Stimulated activated CD8-positive, alpha-beta memory T cell treated with anti-CD3 and anti-CD28 coated beads, Interleukin-15, amount 100 ng/mL, for 4 hours (primary cell): Measurements from ENCODE around the gene ZAP70.
A peak's percentile ranks its signal among the peaks of the same experiment; 100 is the strongest.

Source experiments
- DNase-seq, 2 donors: peaks; one replicate each; pipeline ENCODE4 v3.0.0-alpha.2; 2020; ENCODE audit warnings: low read depth in 2 of 2

The ZAP70 gene

DNA sequence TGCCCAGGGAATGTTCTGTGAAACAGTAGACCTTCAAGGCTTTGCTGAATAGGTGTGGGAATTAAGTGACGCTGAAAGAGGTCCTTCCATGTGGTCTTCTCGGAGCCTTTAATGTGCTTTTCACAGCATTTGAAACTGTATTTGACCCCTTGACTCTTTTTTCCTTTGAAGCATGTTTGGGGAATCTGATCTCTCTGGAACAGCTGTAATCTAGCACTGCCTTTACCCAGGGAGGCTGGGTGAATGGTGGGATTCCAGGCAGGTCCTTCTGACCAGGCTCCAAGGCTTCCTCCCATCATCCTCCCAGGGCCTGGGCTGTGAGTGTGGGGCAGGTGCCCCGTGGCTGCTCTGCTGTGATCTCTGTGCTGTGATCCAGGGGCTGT lies 4.2 kb downstream of the ZAP70 start:
- DNase-seq: no peak

- peak; percentile 49 to 57 for DNase-seq
Observed at GRCh38 chr2:97718051-97718882, 4.9 kb downstream of the ZAP70 start.

DNA sequence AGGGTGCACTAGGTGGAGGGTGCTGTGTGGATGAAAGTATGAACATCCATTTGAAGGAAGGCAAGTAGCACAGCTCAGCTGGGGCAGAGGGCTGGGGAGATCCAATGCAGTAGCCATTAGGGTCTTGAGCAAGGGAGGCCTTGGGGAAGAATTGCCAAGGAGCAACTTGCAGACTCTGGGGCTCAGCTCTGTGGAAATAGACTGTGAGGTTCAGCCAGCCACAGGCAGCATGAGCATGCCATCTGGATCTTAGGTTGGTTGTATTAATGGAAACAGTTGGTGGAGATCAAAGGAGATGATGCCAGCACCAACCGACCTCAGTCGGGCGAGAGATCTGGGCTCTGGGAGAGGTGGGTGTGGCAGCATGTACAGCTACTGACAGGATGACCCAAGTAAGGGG lies 5.6 kb downstream of the ZAP70 start:
- no peak for DNase-seq

GRCh38 chr2:97719362-97720155 lies 6.2 kb downstream of the ZAP70 start:
- no peak for DNase-seq

GRCh38 chr2:97720746-97721145 lies 7.4 kb downstream of the ZAP70 start:
- no peak for DNase-seq

GRCh38 chr2:97722227-97722626 lies 8.9 kb downstream of the ZAP70 start:
- DNase-seq: no peak

GRCh38 chr2:97723156-97724072 lies 10.0 kb downstream of the ZAP70 start:
- DNase-seq: no peak

DNA sequence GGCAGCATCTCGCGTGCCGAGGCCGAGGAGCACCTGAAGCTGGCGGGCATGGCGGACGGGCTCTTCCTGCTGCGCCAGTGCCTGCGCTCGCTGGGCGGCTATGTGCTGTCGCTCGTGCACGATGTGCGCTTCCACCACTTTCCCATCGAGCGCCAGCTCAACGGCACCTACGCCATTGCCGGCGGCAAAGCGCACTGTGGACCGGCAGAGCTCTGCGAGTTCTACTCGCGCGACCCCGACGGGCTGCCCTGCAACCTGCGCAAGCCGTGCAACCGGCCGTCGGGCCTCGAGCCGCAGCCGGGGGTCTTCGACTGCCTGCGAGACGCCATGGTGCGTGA lies 10.7 kb downstream of the ZAP70 start:
- DNase-seq: no peak

DNA sequence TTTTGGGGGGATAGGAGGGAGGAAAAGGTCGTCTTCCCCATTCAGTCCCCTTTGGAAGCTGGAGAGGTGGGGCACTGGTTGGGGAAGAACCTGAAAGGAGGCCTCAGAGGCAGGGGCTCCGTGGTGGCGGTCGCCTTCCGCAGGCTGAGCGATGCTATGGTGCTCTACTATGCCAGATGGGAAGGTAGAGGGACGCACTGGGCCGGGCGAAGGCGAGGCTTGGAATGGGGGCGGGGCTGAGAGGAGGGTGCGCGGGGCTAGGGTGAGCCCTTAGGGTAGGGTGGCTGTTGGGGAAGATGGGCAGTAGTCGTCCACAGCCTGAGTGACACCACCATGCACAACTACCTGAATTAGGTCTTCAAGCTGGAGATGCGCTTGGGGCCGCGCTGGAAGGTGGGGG lies 11.1 kb downstream of the ZAP70 start:
- DNase-seq: no peak

DNA sequence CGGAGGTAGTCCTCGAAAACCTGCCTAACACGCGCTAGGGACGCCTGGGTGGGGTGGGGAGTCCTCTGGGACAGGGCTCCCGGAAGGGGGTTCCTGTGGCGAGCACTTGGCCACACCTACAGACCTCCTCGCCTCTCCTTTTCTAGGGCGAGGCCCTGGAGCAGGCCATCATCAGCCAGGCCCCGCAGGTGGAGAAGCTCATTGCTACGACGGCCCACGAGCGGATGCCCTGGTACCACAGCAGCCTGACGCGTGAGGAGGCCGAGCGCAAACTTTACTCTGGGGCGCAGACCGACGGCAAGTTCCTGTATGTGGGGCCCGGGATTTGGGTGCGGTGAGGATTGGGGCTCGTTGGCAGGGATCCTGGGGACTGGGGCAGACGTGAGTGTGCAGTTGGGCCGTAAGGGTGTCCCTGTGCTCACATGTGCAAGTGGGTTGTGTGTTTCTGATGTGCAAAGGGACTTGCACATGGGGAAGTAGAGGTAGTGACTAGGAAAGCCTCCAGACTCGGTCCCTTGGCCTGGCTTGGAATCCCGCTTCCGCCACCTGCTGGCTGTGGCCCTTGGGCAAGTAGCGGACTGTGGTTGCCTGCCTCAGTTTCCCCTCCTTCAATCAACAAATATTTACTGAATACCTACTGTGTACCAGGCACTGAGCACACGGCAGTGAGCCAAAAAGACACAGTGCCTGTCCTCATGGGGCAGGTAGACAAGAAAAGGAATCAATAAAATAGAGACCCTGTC lies 11.7 kb downstream of the ZAP70 start:
- no peak for DNase-seq

GRCh38 chr2:97726261-97727064 lies 13.1 kb downstream of the ZAP70 start:
- DNase-seq: no peak

GRCh38 chr2:97727296-97727695 lies 13.9 kb downstream of the ZAP70 start:
- DNase-seq: no peak

GRCh38 chr2:97728091-97728731 lies 14.8 kb downstream of the ZAP70 start:
- no peak for DNase-seq

- DNase-seq: no peak
Observed at GRCh38 chr2:97730245-97730644, 16.9 kb downstream of the ZAP70 start.

GRCh38 chr2:97731274-97732020 lies 18.1 kb downstream of the ZAP70 start:
- DNase-seq: no peak

DNA sequence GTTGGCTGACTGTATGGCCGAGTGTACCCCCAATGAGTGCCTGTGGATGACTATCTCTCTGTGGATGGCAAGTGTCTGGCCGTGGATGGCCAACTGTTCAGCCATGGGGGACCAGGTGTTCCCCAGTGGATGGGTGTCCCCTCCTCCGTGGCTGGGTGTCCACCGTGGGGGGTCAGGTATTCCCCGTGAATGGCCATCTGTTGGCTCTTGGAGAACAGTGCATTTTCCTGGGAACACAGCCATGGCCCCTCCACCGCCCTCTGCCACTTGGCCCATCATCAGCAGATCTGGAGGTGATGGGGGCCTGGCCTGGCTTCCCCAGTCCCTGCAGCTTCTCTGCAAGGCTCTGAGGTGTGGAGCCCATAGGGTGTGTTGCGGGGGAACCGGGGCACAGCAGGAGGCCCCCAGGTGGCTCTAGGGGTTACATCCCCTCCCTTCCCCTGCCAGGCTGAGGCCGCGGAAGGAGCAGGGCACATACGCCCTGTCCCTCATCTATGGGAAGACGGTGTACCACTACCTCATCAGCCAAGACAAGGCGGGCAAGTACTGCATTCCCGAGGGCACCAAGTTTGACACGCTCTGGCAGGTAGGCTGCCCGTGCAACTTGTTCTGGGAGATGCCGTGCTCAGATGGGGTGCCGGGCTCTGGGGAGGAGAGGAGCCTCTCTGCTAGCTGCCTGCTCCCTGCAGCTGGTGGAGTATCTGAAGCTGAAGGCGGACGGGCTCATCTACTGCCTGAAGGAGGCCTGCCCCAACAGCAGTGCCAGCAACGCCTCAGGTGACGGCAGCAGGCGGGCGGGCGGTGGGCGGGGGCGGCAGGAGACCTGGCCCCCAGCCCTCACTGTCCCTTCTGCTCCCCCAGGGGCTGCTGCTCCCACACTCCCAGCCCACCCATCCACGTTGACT lies 19.3 kb downstream of the ZAP70 start:
- no peak for DNase-seq

GRCh38 chr2:97733341-97734035 lies 20.1 kb downstream of the ZAP70 start:
- no peak for DNase-seq
